Trophoblast cell (in vitro differentiated cells and primary cell): ENCODE results near the gene ANXA6.
A peak's percentile ranks its signal among the peaks of the same experiment; 100 is the strongest.

Experiments used
- DNase-seq, 2 donors: peaks; one replicate each; pipeline ENCODE4 v3.0.0-alpha.2; 2016
- H2AFZ ChIP-seq: 2 replicates; pipeline ENCODE4 v1.6.1; 2013; ENCODE audit warnings: low read length, moderate library complexity, mild to moderate bottlenecking; ENCODE audit not compliant: insufficient read depth, poor library complexity
- H2AK5ac ChIP-seq: 2 replicates; pipeline ENCODE4 v1.6.1; 2013; ENCODE audit warnings: mild to moderate bottlenecking, low read length
- H2BK120ac ChIP-seq: 2 replicates; pipeline ENCODE4 v1.6.1; 2013; ENCODE audit warnings: low read length, mild to moderate bottlenecking, moderate library complexity; ENCODE audit not compliant: insufficient read depth, poor library complexity
- H2BK12ac ChIP-seq: 2 replicates; pipeline ENCODE4 v1.6.1; 2013; ENCODE audit warnings: mild to moderate bottlenecking, low read length, moderate library complexity
- H2BK5ac ChIP-seq: 2 replicates; pipeline ENCODE4 v1.6.1; 2013; ENCODE audit warnings: low read length, low read depth, moderate library complexity, mild to moderate bottlenecking; ENCODE audit not compliant: poor library complexity
- H3K14ac ChIP-seq: 2 replicates; pipeline ENCODE4 v1.6.1; 2013; ENCODE audit warnings: mild to moderate bottlenecking, low read length
- H3K18ac ChIP-seq: 2 replicates; pipeline ENCODE4 v1.6.1; 2013; ENCODE audit warnings: mild to moderate bottlenecking, low read length
- H3K23ac ChIP-seq: 2 replicates; pipeline ENCODE4 v1.6.1; 2013; ENCODE audit warnings: low read length
- H3K27ac ChIP-seq: 2 replicates; pipeline ENCODE4 v1.5.1; 2013; ENCODE audit warnings: low read depth, mild to moderate bottlenecking, inconsistent platforms, low read length, moderate library complexity
- H3K27me3 ChIP-seq: 2 replicates; pipeline ENCODE4 v1.6.1; 2013; ENCODE audit warnings: inconsistent platforms, mild to moderate bottlenecking, low read length, moderate library complexity; ENCODE audit not compliant: insufficient read depth
- H3K36me3 ChIP-seq, 2 experiments: 1 replicate in 1 of 2; 2 replicates in 1 of 2; pipeline ENCODE4 v1.6.1; 2013; ENCODE audit warnings: low read length in 2 of 2, mild to moderate bottlenecking in 2 of 2, moderate library complexity in 1 of 2; ENCODE audit not compliant: insufficient read depth in 2 of 2, control insufficient read depth in 1 of 2
- H3K4ac ChIP-seq: 2 replicates; pipeline ENCODE4 v1.6.1; 2013; ENCODE audit warnings: low read depth, mild to moderate bottlenecking, low read length, moderate library complexity
- H3K4me1 ChIP-seq, 2 experiments: 1 replicate in 1 of 2; 2 replicates in 1 of 2; pipeline ENCODE4 v1.6.1; 2013; ENCODE audit warnings: low read length in 2 of 2, mild to moderate bottlenecking in 2 of 2, moderate library complexity in 1 of 2; ENCODE audit not compliant: insufficient read depth in 2 of 2, control insufficient read depth in 1 of 2
- H3K4me2 ChIP-seq: 2 replicates; pipeline ENCODE4 v1.6.1; 2013; ENCODE audit warnings: inconsistent platforms, mild to moderate bottlenecking, low read length, moderate library complexity
- H3K4me3 ChIP-seq: 2 replicates; pipeline ENCODE4 v1.5.1; 2013; ENCODE audit warnings: mild to moderate bottlenecking, low read depth, low read length, inconsistent platforms
- H3K79me1 ChIP-seq: one replicate; pipeline ENCODE4 v1.6.1; 2013; ENCODE audit warnings: low read length
- H3K79me2 ChIP-seq: 2 replicates; pipeline ENCODE4 v1.6.1; 2013; ENCODE audit warnings: low read length, mild to moderate bottlenecking; ENCODE audit not compliant: control insufficient read depth, insufficient read depth, poor library complexity
- H3K9ac ChIP-seq: 2 replicates; pipeline ENCODE4 v1.6.1; 2013; ENCODE audit warnings: mild to moderate bottlenecking, low read length
- H3K9me3 ChIP-seq: 2 replicates; pipeline ENCODE4 v1.6.1; 2013; ENCODE audit warnings: low read depth, mild to moderate bottlenecking, control low read depth, inconsistent platforms, low read length; ENCODE audit not compliant: insufficient read depth
- H4K12ac ChIP-seq: 2 replicates; pipeline ENCODE4 v1.6.1; 2013; ENCODE audit warnings: low read depth, mild to moderate bottlenecking, low read length, moderate library complexity
- H4K8ac ChIP-seq: 2 replicates; pipeline ENCODE4 v1.6.1; 2013; ENCODE audit warnings: low read depth, mild to moderate bottlenecking, low read length, moderate library complexity
- H4K91ac ChIP-seq: one replicate; pipeline ENCODE4 v1.6.1; 2013; ENCODE audit warnings: low read depth, mild to moderate bottlenecking, low read length, moderate library complexity
- WGBS: extraction: QIAGEN DNeasy Blood & Tissue Kit; methylation state at CpG from one replicate; pipeline ENCODE4 v1.1.7; 2013; ENCODE audit warnings: missing lambda C conversion rate; ENCODE audit not compliant: insufficient read length, insufficient coverage; ENCODE audit errors: extremely low coverage; 5-methylcytosine and 5-hydroxymethylcytosine counted together

Gene ANXA6

DNA sequence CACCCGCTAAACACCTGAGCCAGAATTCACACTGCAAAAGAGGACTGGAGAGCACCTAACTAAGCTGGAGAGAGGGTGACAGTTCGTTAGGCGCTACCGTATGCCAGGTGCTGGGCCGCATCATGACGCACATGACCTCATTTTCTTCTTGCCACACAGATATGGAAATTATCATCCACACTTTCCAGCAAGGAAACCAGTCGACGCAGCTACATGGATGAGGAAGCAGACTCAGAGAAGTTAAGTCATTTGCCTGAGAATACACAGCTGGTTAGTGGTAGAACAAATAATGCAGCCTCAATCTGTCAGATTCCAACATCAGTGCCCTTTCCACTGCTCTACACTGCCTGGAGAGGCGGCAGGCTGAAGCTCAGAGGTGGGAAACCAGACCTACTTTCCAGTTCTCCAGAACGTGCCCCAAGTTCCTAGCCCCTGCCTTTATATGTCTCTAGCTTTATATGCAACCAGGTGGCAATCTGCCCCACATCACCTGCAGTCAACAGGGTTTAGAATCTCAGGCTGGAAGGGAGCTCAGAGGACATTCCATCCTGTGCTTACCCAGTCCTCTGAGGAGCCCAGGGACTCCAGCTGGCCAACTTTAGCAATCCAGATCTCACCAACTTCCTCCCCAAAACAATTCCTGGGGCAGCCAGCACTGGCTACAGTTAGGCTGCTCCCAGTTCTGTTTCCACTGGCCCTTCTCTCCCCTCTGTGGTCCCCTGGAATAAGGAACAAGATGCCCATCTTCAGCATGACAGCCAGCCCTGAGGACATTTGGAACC, 85.5 kb downstream of the ANXA6 start:
- Histone ChIP-seq H2AK5ac (no peak overlapping the region), H3K79me2 (no peaks in the 10 kb centered on the region), H2BK120ac (peak overlapping the region; percentile 35), H3K27ac (peak overlapping the region; percentile 62), H4K91ac (peak overlapping the region; percentile 56), H2BK12ac (peak overlapping the region; percentile 38), H3K9me3 (peaks cover 5% of the 10 kb centered on the region), H4K12ac (no peak overlapping the region), H3K27me3 (no peaks in the 10 kb centered on the region), H3K9ac (no peak overlapping the region), H3K4me1 (peaks cover 16 to 23% of the 10 kb centered on the region in 2 experiments), H3K4me2 (no peak overlapping the region), H3K79me1 (peaks cover 8% of the 10 kb centered on the region), H3K18ac (peak overlapping the region; percentile 37), H3K4me3 (no peak overlapping the region), H4K8ac (no peak overlapping the region), H3K23ac (no peak overlapping the region), H3K36me3 (peaks cover 3 to 18% of the 10 kb centered on the region in 2 experiments), H3K14ac (no peak overlapping the region), H2AFZ (no peak overlapping the region), H3K4ac (peak overlapping the region; percentile 24), H2BK5ac (peak overlapping the region; percentile 18)
- WGBS: no CpG with 5 or more reads among the region's 10 CpGs
- peak in 1 of 2 donors; percentile 64 for DNase-seq

DNA sequence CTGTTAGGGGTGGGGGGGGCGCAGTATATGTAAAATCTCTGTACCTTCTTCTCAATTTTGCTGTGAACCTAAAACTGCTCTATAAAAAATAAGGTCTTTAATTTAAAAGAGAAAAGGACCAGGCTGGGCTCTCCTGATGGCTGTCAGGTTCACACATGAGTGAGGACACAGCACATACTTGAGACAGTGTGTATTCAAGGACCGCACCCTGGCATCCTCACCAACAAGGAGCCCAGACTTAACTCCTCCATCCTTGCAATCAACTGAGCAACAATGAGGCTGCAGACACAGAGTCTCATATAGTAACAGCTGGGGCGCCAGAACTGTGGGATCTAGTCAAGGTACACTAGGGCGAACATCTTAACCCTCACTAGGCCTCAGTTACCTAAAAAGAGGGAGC, 86.6 kb downstream of the ANXA6 start:
- Histone ChIP-seq H3K36me3 (peaks cover 3 to 18% of the 10 kb centered on the region in 2 experiments), H3K4ac (no peak overlapping the region), H3K79me2 (no peaks in the 10 kb centered on the region), H3K4me1 (peaks cover 10 to 16% of the 10 kb centered on the region in 2 experiments), H2AFZ (no peak overlapping the region), H3K27me3 (no peaks in the 10 kb centered on the region), H4K8ac (no peak overlapping the region), H2BK12ac (no peak overlapping the region), H2BK120ac (no peak overlapping the region), H3K4me3 (no peak overlapping the region), H3K27ac (no peak overlapping the region), H3K9ac (no peak overlapping the region), H3K4me2 (no peak overlapping the region), H4K91ac (no peak overlapping the region), H2AK5ac (no peak overlapping the region), H3K9me3 (peaks cover 5% of the 10 kb centered on the region), H4K12ac (no peak overlapping the region), H3K18ac (no peak overlapping the region), H3K14ac (no peak overlapping the region), H2BK5ac (no peak overlapping the region), H3K79me1 (peaks cover 8% of the 10 kb centered on the region), H3K23ac (no peak overlapping the region)
- no peak for DNase-seq
- WGBS: no CpG with 5 or more reads among the region's 4 CpGs

DNA sequence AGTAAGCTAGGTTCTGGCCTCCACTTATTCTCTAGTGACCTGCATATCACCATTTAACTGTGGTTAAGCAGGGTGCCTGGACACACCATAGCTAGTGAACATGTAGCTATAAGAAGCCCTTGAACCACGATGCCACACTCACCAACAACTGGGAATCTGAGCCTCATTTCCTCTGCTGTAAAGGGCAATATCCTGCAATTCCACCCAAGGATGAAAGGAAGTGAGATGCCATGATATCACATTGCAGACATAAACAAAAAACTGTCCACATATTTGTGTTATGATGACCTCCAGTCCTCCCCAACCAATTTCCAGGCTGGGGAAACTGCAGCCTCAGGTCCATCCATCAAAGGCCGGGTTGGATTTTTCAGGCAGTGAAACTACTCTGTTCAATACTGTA, 87.1 kb downstream of the ANXA6 start:
- Histone ChIP-seq H3K4ac (no peak overlapping the region), H3K4me3 (no peak overlapping the region), H2BK12ac (no peak overlapping the region), H2BK5ac (no peak overlapping the region), H2BK120ac (no peak overlapping the region), H3K9me3 (peaks cover 5% of the 10 kb centered on the region), H3K14ac (no peak overlapping the region), H2AFZ (no peak overlapping the region), H3K27ac (no peak overlapping the region), H2AK5ac (no peak overlapping the region), H3K36me3 (peaks cover 3 to 18% of the 10 kb centered on the region in 2 experiments), H4K12ac (no peak overlapping the region), H3K4me1 (peaks cover 5 to 12% of the 10 kb centered on the region in 2 experiments), H3K4me2 (no peak overlapping the region), H3K18ac (no peak overlapping the region), H3K79me1 (peaks cover 7% of the 10 kb centered on the region), H3K27me3 (no peaks in the 10 kb centered on the region), H3K23ac (no peak overlapping the region), H3K79me2 (no peaks in the 10 kb centered on the region), H3K9ac (no peak overlapping the region), H4K91ac (no peak overlapping the region), H4K8ac (no peak overlapping the region)
- no CpG with 5 or more reads among the region's 2 CpGs for WGBS
- DNase-seq: no peak

DNA sequence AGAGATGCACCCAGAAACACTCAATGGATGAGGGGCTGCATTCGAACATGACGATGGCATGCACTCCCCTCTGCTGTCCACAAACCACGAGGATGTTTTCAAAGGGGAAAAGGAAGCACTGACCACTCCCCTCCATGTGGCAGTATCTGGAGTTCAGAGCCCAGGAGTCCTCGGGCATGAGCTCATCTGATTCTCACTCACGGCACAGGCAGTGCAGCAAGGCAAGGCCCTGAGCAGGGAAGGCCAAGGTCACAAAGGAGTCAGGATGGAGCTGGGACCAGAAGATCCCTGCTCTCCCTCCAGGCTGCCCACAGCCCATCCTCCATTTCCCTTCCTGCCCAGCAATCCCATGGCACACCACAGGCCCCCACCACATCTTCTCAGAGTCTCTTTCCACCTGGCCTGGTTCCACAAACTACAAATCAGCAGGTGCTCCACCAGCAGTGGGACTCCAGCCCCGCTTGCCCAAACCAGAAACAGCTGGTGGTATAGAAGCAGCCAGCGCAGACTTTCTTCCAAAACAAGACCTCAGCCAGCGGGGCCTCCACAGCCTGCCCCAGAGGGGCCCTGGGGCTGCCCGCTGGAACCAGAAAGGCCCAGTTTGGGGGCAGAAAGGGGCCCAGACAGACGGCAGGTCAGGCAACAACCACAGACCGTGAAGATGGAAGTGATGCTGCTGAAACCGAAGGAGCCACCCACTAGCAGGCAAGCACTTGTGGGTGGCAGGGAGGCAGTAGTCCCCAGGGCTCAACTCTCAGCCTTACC, 89.0 kb downstream of the ANXA6 start:
- H3K4me2 ChIP-seq: no peak overlapping the region
- H3K4ac ChIP-seq: peak overlapping the region; percentile 13
- H4K8ac ChIP-seq: no peak overlapping the region
- H3K14ac ChIP-seq: no peak overlapping the region
- no peak overlapping the region for H4K91ac ChIP-seq
- H3K23ac ChIP-seq: no peak overlapping the region
- H2BK120ac ChIP-seq: no peak overlapping the region
- H3K79me2 ChIP-seq: no peaks in the 10 kb centered on the region
- peak overlapping the region; percentile 20 for H3K18ac ChIP-seq
- H4K12ac ChIP-seq: no peak overlapping the region
- H3K79me1 ChIP-seq: peaks cover 12% of the 10 kb centered on the region
- H3K36me3 ChIP-seq: peaks cover 3 to 18% of the 10 kb centered on the region in 2 experiments
- H2BK12ac ChIP-seq: peak overlapping the region; percentile 23
- peaks cover 6% of the 10 kb centered on the region for H3K9me3 ChIP-seq
- no peak for DNase-seq
- no peaks in the 10 kb centered on the region for H3K27me3 ChIP-seq
- H2BK5ac ChIP-seq: no peak overlapping the region
- H3K9ac ChIP-seq: no peak overlapping the region
- WGBS: no CpG with 5 or more reads among the region's 12 CpGs
- no peak overlapping the region for H2AK5ac ChIP-seq
- no peak overlapping the region for H3K4me3 ChIP-seq
- no peak overlapping the region for H2AFZ ChIP-seq
- H3K27ac ChIP-seq: no peak overlapping the region
- peaks cover 12 to 24% of the 10 kb centered on the region in 2 experiments for H3K4me1 ChIP-seq
